ENCODE measurements around the gene PCK2. TPM values are rescaled to one million over a fixed set of nuclear protein-coding genes. Genes with fewer than 3 reads are reported as not detected.

Gene PCK2
- total RNA-seq, 1 experiment from 2014 or later: 16.8 TPM

- TF ChIP-seq, protein P1, sequence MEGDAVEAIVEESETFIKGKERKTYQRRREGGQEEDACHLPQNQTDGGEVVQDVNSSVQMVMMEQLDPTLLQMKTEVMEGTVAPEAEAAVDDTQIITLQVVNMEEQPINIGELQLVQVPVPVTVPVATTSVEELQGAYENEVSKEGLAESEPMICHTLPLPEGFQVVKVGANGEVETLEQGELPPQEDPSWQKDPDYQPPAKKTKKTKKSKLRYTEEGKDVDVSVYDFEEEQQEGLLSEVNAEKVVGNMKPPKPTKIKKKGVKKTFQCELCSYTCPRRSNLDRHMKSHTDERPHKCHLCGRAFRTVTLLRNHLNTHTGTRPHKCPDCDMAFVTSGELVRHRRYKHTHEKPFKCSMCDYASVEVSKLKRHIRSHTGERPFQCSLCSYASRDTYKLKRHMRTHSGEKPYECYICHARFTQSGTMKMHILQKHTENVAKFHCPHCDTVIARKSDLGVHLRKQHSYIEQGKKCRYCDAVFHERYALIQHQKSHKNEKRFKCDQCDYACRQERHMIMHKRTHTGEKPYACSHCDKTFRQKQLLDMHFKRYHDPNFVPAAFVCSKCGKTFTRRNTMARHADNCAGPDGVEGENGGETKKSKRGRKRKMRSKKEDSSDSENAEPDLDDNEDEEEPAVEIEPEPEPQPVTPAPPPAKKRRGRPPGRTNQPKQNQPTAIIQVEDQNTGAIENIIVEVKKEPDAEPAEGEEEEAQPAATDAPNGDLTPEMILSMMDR (conservative IDR thresholded peaks at IDR 0.05; ENCODE audit: low read depth, low read length): no peak
- TF ChIP-seq EZH2 (IDR thresholded peaks at IDR 0.05; ENCODE audit: borderline replicate concordance, low read depth, low read length, poor library complexity, severe bottlenecking): no peak
- H3K27ac ChIP-seq (ENCODE audit: low read depth, low read length, poor library complexity, severe bottlenecking): peak overlapping the region; percentile 99
- DNase-seq (ENCODE audit: low spot score): no peak
- H3K4me3 ChIP-seq (ENCODE audit: low read depth, low read length, poor library complexity, severe bottlenecking): peak overlapping the region; percentile 82
- peaks cover 26% of the 10 kb centered on the region for H3K36me3 ChIP-seq (ENCODE audit: insufficient read depth, low read length, poor library complexity, severe bottlenecking)
- CTCF ChIA-PET: interaction anchor here (1.2 kb wide), 1 partner anchor 57 kb away, joined by 3 read pairs; no protein-coding TSS in a partner anchor
- peaks cover 14% of the 10 kb centered on the region for H3K4me1 ChIP-seq (ENCODE audit: insufficient read depth, low read length, poor library complexity, severe bottlenecking)
- H3K9me3 ChIP-seq (ENCODE audit: low read depth, low read length, poor library complexity, severe bottlenecking): no peaks in the 10 kb centered on the region
- POLR2A ChIA-PET (ENCODE audit: low non-redundant PET): interaction anchor here (0.6 to 2.0 kb wide), 4 partner anchors 15 to 31 kb away, joined by 3 to 13 read pairs (median 3); partner anchors contain the start of genes EMC9, PCK2 and PSME2
- no peaks in the 10 kb centered on the region for H3K27me3 ChIP-seq (replicated peaks; ENCODE audit: insufficient read depth, low read depth, low read length, poor library complexity)
- no TSS peak for BruUV-seq (replicated peaks)
- intact Hi-C loops (cut with micrococcal nuclease; ENCODE audit: unreplicated experiment): loop anchor here (2.0 kb wide), 1 partner anchor 25 kb away; the partner anchor contains the start of gene EMC9
Observed at GRCh38 chr14:24115422-24116127, 21.5 kb downstream of the PCK2 start.

DNA sequence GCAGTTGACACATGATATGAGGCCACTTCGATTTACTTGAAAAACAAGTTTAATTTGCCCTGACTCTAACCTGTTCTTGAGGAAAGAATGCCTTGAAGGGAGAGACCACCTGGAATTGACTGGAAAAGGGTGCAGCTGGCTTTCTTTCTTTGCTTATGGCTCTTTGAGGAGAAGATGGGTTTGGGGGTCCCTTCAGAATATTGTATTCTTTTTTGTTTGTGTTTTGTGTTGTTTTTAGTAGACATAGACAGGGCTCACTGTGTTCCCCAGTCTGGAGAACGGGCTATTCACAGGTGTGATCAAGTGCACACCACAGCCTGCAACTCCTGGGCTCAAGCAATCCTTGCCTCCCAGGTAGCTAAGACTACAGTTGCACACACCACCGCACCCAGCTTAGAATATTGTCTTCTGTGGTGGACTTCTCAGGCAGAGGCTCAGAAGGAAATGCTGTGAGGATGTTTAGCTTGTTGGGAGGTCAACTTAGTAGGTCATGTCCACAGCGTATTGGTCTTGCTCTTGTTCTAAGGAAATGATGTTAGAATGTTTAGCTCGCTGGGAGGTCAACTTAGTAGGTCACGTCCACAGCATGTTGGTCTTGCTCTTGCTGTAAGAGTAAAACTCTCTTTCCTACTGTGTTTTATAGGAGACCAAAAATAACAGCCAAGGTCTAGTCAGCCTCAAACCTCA, 22.2 kb downstream of the PCK2 start:
- BruUV-seq (replicated peaks): no TSS peak
- CTCF ChIA-PET: no interaction called here
- no peak for TF ChIP-seq EZH2 (IDR thresholded peaks at IDR 0.05; ENCODE audit: borderline replicate concordance, low read depth, low read length, poor library complexity, severe bottlenecking)
- Histone ChIP-seq H3K27me3 (replicated peaks; ENCODE audit: insufficient read depth, low read depth, low read length, poor library complexity) (no peaks in the 10 kb centered on the region), H3K27ac (ENCODE audit: low read depth, low read length, poor library complexity, severe bottlenecking) (no peak overlapping the region), H3K9me3 (ENCODE audit: low read depth, low read length, poor library complexity, severe bottlenecking) (no peaks in the 10 kb centered on the region), H3K36me3 (ENCODE audit: insufficient read depth, low read length, poor library complexity, severe bottlenecking) (peaks cover 31% of the 10 kb centered on the region), H3K4me3 (ENCODE audit: low read depth, low read length, poor library complexity, severe bottlenecking) (peak overlapping the region; percentile 82), H3K4me1 (ENCODE audit: insufficient read depth, low read length, poor library complexity, severe bottlenecking) (peaks cover 14% of the 10 kb centered on the region)
- POLR2A ChIA-PET (ENCODE audit: low non-redundant PET): no interaction called here
- no peak for DNase-seq (ENCODE audit: low spot score)
- intact Hi-C loops (cut with micrococcal nuclease; ENCODE audit: unreplicated experiment): no loop called here

DNA sequence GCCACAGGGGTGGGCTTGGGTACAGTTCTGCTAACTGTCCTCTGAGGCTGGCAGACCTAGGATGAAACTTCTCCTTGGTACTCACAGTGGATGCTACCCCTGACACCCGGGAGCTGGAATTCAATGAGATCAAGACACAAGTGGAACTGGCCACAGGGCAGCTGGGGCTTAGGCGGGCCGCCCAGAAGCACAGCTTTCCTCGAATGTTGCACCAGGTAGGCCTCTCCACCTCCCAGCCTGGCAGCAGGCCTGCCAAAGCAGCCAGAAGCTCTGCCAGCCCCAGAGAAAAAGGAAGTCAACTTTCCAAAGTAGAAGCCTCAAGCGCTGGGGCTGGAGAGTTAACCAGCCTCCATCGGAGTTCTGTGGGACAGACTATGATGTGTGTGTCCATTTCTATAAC, 23.1 kb downstream of the PCK2 start:
- no peak for TF ChIP-seq EZH2 (IDR thresholded peaks at IDR 0.05; ENCODE audit: borderline replicate concordance, low read depth, low read length, poor library complexity, severe bottlenecking)
- TF ChIP-seq, protein P1 (conservative IDR thresholded peaks at IDR 0.05; ENCODE audit: low read depth, low read length): no peak
- intact Hi-C loops (cut with micrococcal nuclease; ENCODE audit: unreplicated experiment): no loop called here
- Histone ChIP-seq H3K4me3 (ENCODE audit: low read depth, low read length, poor library complexity, severe bottlenecking) (no peak overlapping the region), H3K27me3 (replicated peaks; ENCODE audit: insufficient read depth, low read depth, low read length, poor library complexity) (no peaks in the 10 kb centered on the region), H3K4me1 (ENCODE audit: insufficient read depth, low read length, poor library complexity, severe bottlenecking) (peaks cover 14% of the 10 kb centered on the region), H3K9me3 (ENCODE audit: low read depth, low read length, poor library complexity, severe bottlenecking) (no peaks in the 10 kb centered on the region), H3K36me3 (ENCODE audit: insufficient read depth, low read length, poor library complexity, severe bottlenecking) (peaks cover 32% of the 10 kb centered on the region), H3K27ac (ENCODE audit: low read depth, low read length, poor library complexity, severe bottlenecking) (no peak overlapping the region)
- no peak for DNase-seq (ENCODE audit: low spot score)
- no TSS peak for BruUV-seq (replicated peaks)
- POLR2A ChIA-PET (ENCODE audit: low non-redundant PET): no interaction called here
- CTCF ChIA-PET: no interaction called here

Data from A673 (cell line).